H9 (cell line): Measurements from ENCODE around the gene NHLRC4. TPM values are rescaled to one million over a fixed set of nuclear protein-coding genes. Genes with fewer than 3 reads are reported as not detected.
A peak's percentile ranks its signal among the peaks of the same experiment; 100 is the strongest.

Source experiments
- DNase-seq: peaks from one replicate; pipeline ENCODE4 v3.0.0-alpha.2; 2017
- H2AFZ ChIP-seq: one replicate; pipeline ENCODE4 v1.6.1; 2013; ENCODE audit warnings: mild to moderate bottlenecking, low read length, control low read depth, moderate library complexity
- H2AK5ac ChIP-seq: 2 replicates; pipeline ENCODE4 v1.6.1; 2013; ENCODE audit warnings: low read length, control low read depth, mixed read lengths; ENCODE audit not compliant: insufficient read length
- H2BK120ac ChIP-seq: one replicate; pipeline ENCODE4 v1.6.1; 2013; ENCODE audit warnings: low read depth, mild to moderate bottlenecking, low read length, control low read depth, inconsistent platforms; ENCODE audit not compliant: poor library complexity, severe bottlenecking
- H2BK12ac ChIP-seq: 2 replicates; pipeline ENCODE4 v1.6.1; 2013; ENCODE audit warnings: low read length, control low read depth, mixed read lengths, low read depth; ENCODE audit not compliant: insufficient read length
- H2BK15ac ChIP-seq: 2 replicates; pipeline ENCODE4 v1.6.1; 2013; ENCODE audit warnings: low read depth, low read length, control low read depth
- H2BK20ac ChIP-seq: one replicate; pipeline ENCODE4 v1.6.1; 2013; ENCODE audit warnings: low read depth, mild to moderate bottlenecking, low read length, control low read depth, inconsistent platforms; ENCODE audit not compliant: poor library complexity, severe bottlenecking
- H2BK5ac ChIP-seq: 2 replicates; pipeline ENCODE4 v1.6.1; 2013; ENCODE audit warnings: low read length, control low read depth, mixed read lengths; ENCODE audit not compliant: insufficient read length
- H3K14ac ChIP-seq: 2 replicates; pipeline ENCODE4 v1.6.1; 2013; ENCODE audit warnings: low read length, control low read depth; ENCODE audit not compliant: insufficient read depth
- H3K18ac ChIP-seq: 2 replicates; pipeline ENCODE4 v1.6.1; 2013; ENCODE audit warnings: low read depth, mild to moderate bottlenecking, mixed read lengths, low read length, control low read depth; ENCODE audit not compliant: insufficient read length
- H3K23ac ChIP-seq: 2 replicates; pipeline ENCODE4 v1.6.1; 2013; ENCODE audit warnings: low read length, control low read depth, mixed read lengths, low read depth; ENCODE audit not compliant: insufficient read length
- H3K23me2 ChIP-seq: 2 replicates; pipeline ENCODE4 v1.6.1; 2013; ENCODE audit warnings: low read depth, mild to moderate bottlenecking, mixed read lengths, low read length, control low read depth; ENCODE audit not compliant: insufficient read length, poor library complexity, severe bottlenecking
- H3K27ac ChIP-seq: 2 replicates; pipeline ENCODE4 v1.5.1; 2013; ENCODE audit warnings: low read length, control low read depth, mixed read lengths, low read depth; ENCODE audit not compliant: insufficient read length
- H3K27me3 ChIP-seq: 2 replicates; pipeline ENCODE4 v1.6.1; 2013; ENCODE audit warnings: low read length, control low read depth, inconsistent platforms; ENCODE audit not compliant: insufficient read depth
- H3K4ac ChIP-seq: 2 replicates; pipeline ENCODE4 v1.6.1; 2013; ENCODE audit warnings: low read depth, mild to moderate bottlenecking, control low read depth, inconsistent platforms, low read length, moderate library complexity
- H3K4me1 ChIP-seq: 2 replicates; pipeline ENCODE4 v1.6.1; 2013; ENCODE audit warnings: low read length, control low read depth, inconsistent platforms; ENCODE audit not compliant: insufficient read depth
- H3K4me2 ChIP-seq: 2 replicates; pipeline ENCODE4 v1.6.1; 2013; ENCODE audit warnings: low read length, control low read depth, mixed read lengths; ENCODE audit not compliant: insufficient read length, insufficient read depth
- H3K56ac ChIP-seq: 2 replicates; pipeline ENCODE4 v1.6.1; 2013; ENCODE audit warnings: low read depth, mild to moderate bottlenecking, mixed read lengths, low read length, control low read depth; ENCODE audit not compliant: insufficient read length
- H3K79me1 ChIP-seq: 2 replicates; pipeline ENCODE4 v1.6.1; 2013; ENCODE audit warnings: low read depth, mild to moderate bottlenecking, moderate library complexity, low read length, control low read depth, inconsistent platforms; ENCODE audit not compliant: insufficient read depth, poor library complexity, severe bottlenecking
- H3K79me2 ChIP-seq: 2 replicates; pipeline ENCODE4 v1.6.1; 2013; ENCODE audit warnings: low read length, control low read depth, inconsistent platforms; ENCODE audit not compliant: insufficient read depth
- H3K9ac ChIP-seq: 2 replicates; pipeline ENCODE4 v1.6.1; 2013; ENCODE audit warnings: low read length, control low read depth, mixed read lengths; ENCODE audit not compliant: insufficient read length; ENCODE audit errors: extremely low read depth
- H3K9me3 ChIP-seq: one replicate; pipeline ENCODE4 v1.6.1; 2013; ENCODE audit warnings: low read depth, low read length, inconsistent platforms; ENCODE audit not compliant: control insufficient read depth
- H3T11ph ChIP-seq: one replicate; pipeline ENCODE4 v1.6.1; 2013; ENCODE audit warnings: mild to moderate bottlenecking, low read length, control low read depth, inconsistent platforms
- H4K20me1 ChIP-seq: one replicate; pipeline ENCODE4 v1.6.1; 2013; ENCODE audit not compliant: control insufficient read depth, insufficient read length, insufficient read depth
- H4K5ac ChIP-seq: 2 replicates; pipeline ENCODE4 v1.6.1; 2013; ENCODE audit warnings: low read depth, mild to moderate bottlenecking, mixed read lengths, low read length, control low read depth; ENCODE audit not compliant: insufficient read length
- H4K8ac ChIP-seq: replicated peaks from 2 replicates; pipeline ENCODE4 v1.6.1; 2013; ENCODE audit warnings: low read length, control low read depth, mixed read lengths, low read depth; ENCODE audit not compliant: insufficient read length
- H4K91ac ChIP-seq: 2 replicates; pipeline ENCODE4 v1.6.1; 2013; ENCODE audit warnings: low read depth, mild to moderate bottlenecking, moderate library complexity, mixed read lengths, low read length, control low read depth; ENCODE audit not compliant: insufficient read length
- H3K27ac Mint-ChIP-seq, 3 experiments: 2 replicates in 2 of 3; 3 replicates in 1 of 3; pipeline ENCODE4 v1.8.0; 2020 to 2021; ENCODE audit warnings: mixed read lengths in 3 of 3, mild to moderate bottlenecking in 1 of 3, moderate library complexity in 1 of 3
- H3K27me3 Mint-ChIP-seq: 2 replicates; pipeline ENCODE4 v1.8.0; 2021; ENCODE audit warnings: low read depth, mild to moderate bottlenecking, moderate library complexity, mixed read lengths
- H3K36me3 Mint-ChIP-seq, 3 experiments: 2 replicates in 2 of 3; 3 replicates in 1 of 3; pipeline ENCODE4 v1.8.0; 2020 to 2021; ENCODE audit warnings: low read depth in 3 of 3, mixed read lengths in 3 of 3; ENCODE audit not compliant: insufficient read depth in 1 of 3
- H3K4me1 Mint-ChIP-seq, 2 experiments: 2 replicates each; pipeline ENCODE4 v1.8.0; 2020; ENCODE audit warnings: mixed read lengths in 2 of 2
- H3K4me3 Mint-ChIP-seq, 2 experiments: 2 replicates in 1 of 2; 3 replicates in 1 of 2; pipeline ENCODE4 v1.8.0; 2020 to 2021; ENCODE audit warnings: mild to moderate bottlenecking in 2 of 2, mixed read lengths in 2 of 2, moderate library complexity in 1 of 2
- H3K9me3 Mint-ChIP-seq, 2 experiments: 2 replicates in 1 of 2; 3 replicates in 1 of 2; pipeline ENCODE4 v1.8.0; 2020; ENCODE audit warnings: mild to moderate bottlenecking in 2 of 2, mixed read lengths in 2 of 2, moderate library complexity in 1 of 2
- WGBS: extraction: QIAGEN DNeasy Blood & Tissue Kit; methylation state at CpG from one replicate; pipeline ENCODE4 v1.1.7; 2013; ENCODE audit warnings: missing lambda C conversion rate, low lambda C conversion rate, mixed read lengths; ENCODE audit not compliant: insufficient read length; ENCODE audit errors: extremely low coverage; 5-methylcytosine and 5-hydroxymethylcytosine counted together
- total RNA-seq: library from RNA; stranded (reverse); gene quantifications from 2 replicates; pipeline ENCODE4 v1.2.1, GENCODE V29; 2021
- TF ChIP-seq, protein P1 (sequence below): fragments of 200-600 bp; sonication (generic); conservative IDR thresholded peaks from 3 replicates; pipeline ENCODE4 v1.8.0; 2021; ENCODE audit warnings: antibody characterized with exemption, mild to moderate bottlenecking

The NHLRC4 gene
- total RNA-seq, 1 experiment from 2014 or later: 0.42 TPM

DNA sequence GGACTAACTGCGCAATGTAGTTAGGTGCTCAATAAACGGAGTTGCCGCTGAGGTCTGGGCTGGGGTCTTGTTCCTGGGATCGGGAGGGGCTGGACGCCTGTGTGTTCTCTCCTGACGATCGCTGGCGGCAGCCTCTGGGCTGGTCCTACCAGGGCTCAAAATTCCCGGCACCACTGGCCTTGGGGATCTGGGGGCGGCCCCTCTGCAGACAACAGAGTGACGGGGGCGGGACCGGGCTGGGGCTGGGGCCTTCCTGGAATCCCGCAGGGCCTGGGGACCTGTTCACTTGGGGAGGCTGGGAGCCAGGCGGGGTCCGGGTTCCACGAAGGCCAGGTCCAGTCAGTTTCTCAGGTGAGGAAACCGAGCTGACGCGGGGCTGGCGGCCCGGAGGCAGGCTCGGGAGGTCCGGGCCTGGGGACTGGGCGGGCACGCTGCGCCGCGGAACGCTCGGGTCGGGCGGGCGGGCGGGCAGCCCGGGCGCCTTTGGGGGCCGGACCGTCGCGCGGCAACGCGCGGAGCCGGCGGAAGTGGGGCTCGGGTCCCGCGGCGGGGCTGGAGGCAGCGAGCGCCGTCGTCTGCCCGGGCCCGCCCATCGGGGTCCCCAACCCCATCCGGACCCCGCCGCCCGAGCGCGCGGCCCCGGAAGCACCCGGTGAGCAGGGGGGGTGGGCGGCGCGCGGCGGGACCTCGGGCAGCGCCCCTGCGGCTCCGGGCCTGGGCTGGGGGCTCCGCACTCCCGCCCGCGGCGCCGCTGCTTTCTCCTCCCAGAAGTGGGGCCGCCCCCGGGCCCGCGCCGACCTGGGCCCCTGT is 2.8 kb downstream of the NHLRC4 start, which contains the start of gene PIGQ:
TSS of gene PIGQ (plus strand) at position 524 of the 810 bp plus-strand sequence. CDS start 4,107 bp downstream, outside the sequence.
- Histone ChIP-seq H3K56ac (no peak within 1 kb of the TSS), H3K23me2 (peaks cover 5% of the 10 kb centered on the region), H3K23ac (no peak within 1 kb of the TSS), H3K9me3 (no peaks in the 10 kb centered on the region), H2BK20ac (no peak within 1 kb of the TSS), H4K5ac (no peak within 1 kb of the TSS), H2BK5ac (no peak within 1 kb of the TSS), H4K91ac (no peak within 1 kb of the TSS), H3K9ac (peak within 1 kb of the TSS; percentile 80), H3K14ac (peak within 1 kb of the TSS; percentile 77), H3T11ph (no peak within 1 kb of the TSS), H4K8ac (no peak within 1 kb of the TSS), H3K79me2 (no peaks in the 10 kb centered on the region; the same call in 1 of the 2 replicates), H3K4ac (no peak within 1 kb of the TSS), H2AK5ac (no peak within 1 kb of the TSS), H2AFZ (no peak within 1 kb of the TSS), H3K79me1 (no peaks in the 10 kb centered on the region), H3K27me3 (no peaks in the 10 kb centered on the region), H4K20me1 (no peaks in the 10 kb centered on the region), H2BK15ac (no peak within 1 kb of the TSS), H3K27ac (no peak within 1 kb of the TSS), H3K4me2 (peak within 1 kb of the TSS; percentile 70), H2BK120ac (no peak within 1 kb of the TSS), H3K4me1 (no peaks in the 10 kb centered on the region), H2BK12ac (no peak within 1 kb of the TSS), H3K18ac (peak within 1 kb of the TSS; percentile 51)
- peak; percentile 83 for DNase-seq
- H3K27me3 Mint-ChIP-seq: peaks cover 1% of the 10 kb centered on the region; the same call in 1 of the 2 replicates
- H3K4me1 Mint-ChIP-seq: peaks cover 13 to 36% of the 10 kb centered on the region in 2 experiments
- H3K4me3 Mint-ChIP-seq: peak within 1 kb of the TSS; percentile 85 to 91
- TF ChIP-seq, protein P1, sequence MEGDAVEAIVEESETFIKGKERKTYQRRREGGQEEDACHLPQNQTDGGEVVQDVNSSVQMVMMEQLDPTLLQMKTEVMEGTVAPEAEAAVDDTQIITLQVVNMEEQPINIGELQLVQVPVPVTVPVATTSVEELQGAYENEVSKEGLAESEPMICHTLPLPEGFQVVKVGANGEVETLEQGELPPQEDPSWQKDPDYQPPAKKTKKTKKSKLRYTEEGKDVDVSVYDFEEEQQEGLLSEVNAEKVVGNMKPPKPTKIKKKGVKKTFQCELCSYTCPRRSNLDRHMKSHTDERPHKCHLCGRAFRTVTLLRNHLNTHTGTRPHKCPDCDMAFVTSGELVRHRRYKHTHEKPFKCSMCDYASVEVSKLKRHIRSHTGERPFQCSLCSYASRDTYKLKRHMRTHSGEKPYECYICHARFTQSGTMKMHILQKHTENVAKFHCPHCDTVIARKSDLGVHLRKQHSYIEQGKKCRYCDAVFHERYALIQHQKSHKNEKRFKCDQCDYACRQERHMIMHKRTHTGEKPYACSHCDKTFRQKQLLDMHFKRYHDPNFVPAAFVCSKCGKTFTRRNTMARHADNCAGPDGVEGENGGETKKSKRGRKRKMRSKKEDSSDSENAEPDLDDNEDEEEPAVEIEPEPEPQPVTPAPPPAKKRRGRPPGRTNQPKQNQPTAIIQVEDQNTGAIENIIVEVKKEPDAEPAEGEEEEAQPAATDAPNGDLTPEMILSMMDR: no peak
- no peaks in the 10 kb centered on the region for H3K9me3 Mint-ChIP-seq
- WGBS: no CpG with 5 or more reads among the region's 87 CpGs
- H3K36me3 Mint-ChIP-seq: peaks cover 0 to 2% (median 0%) of the 10 kb centered on the region in 3 experiments; a peak in 2 of 7 replicates
- H3K27ac Mint-ChIP-seq: peak within 1 kb of the TSS in 2 of 3 experiments; percentile 96 to 97; a peak in 4 of 7 replicates
